Activated CD4-positive, alpha-beta T cell treated with anti-CD3 and anti-CD28 coated beads for 36 hours (primary cell): ENCODE measurements around the gene PTPRR. TPM values are rescaled to one million over a fixed set of nuclear protein-coding genes. Genes with fewer than 3 reads are reported as not detected.

Experiments
- ATAC-seq: fragments of 200-7000 bp; cut with Tn5 transposase; one replicate; pipeline ENCODE4 v1.10.0; 2021; ENCODE audit warnings: mild to moderate bottlenecking, moderate library complexity
- CTCF ChIA-PET: fragments of 350-600 bp; sonication (Branson Sonifier 250); formaldehyde crosslinking; loops from one replicate; lab custom pipeline; 2021; ENCODE audit warnings: antibody characterized with exemption; lab: Charles Lee
- POLR2A ChIA-PET: fragments of 350-600 bp; sonication (Branson Sonifier 250); formaldehyde crosslinking; loops from one replicate; lab custom pipeline; 2021; ENCODE audit warnings: antibody characterized with exemption, inconsistent platforms; lab: Charles Lee
- DNase-seq: peaks from one replicate; pipeline ENCODE4 v3.0.0-alpha.2; 2020
- H3K27ac Mint-ChIP-seq: one replicate; pipeline ENCODE4 v1.8.0; 2021; ENCODE audit warnings: mixed read lengths
- H3K27me3 Mint-ChIP-seq: one replicate; pipeline ENCODE4 v1.8.0; 2021; ENCODE audit warnings: mixed read lengths
- H3K36me3 Mint-ChIP-seq: one replicate; pipeline ENCODE4 v1.8.0; 2021; ENCODE audit warnings: low read depth, mixed read lengths
- H3K4me1 Mint-ChIP-seq: one replicate; pipeline ENCODE4 v1.8.0; 2021; ENCODE audit warnings: mixed read lengths
- H3K4me3 Mint-ChIP-seq: one replicate; pipeline ENCODE4 v1.8.0; 2021; ENCODE audit warnings: mild to moderate bottlenecking, moderate library complexity, mixed read lengths
- H3K9me3 Mint-ChIP-seq: one replicate; pipeline ENCODE4 v1.8.0; 2021; ENCODE audit warnings: low read depth, mixed read lengths
- intact Hi-C, 2 experiments: fragments of 100-400 bp; cut with DNase I in 1 of 2; cut with micrococcal nuclease in 1 of 2; formaldehyde crosslinking; loops; one replicate each; pipeline versions ENCODE4 v1.14.2 to v1.15.1; 2022 to 2024; cut with DNase I, micrococcal nuclease
- total RNA-seq, 2 experiments: library from RNA; stranded (reverse); gene quantifications; one replicate each; pipeline ENCODE4 v1.2.3, GENCODE V29; 2021

The PTPRR gene
- total RNA-seq, 2 experiments from 2014 or later: not detected

DNA sequence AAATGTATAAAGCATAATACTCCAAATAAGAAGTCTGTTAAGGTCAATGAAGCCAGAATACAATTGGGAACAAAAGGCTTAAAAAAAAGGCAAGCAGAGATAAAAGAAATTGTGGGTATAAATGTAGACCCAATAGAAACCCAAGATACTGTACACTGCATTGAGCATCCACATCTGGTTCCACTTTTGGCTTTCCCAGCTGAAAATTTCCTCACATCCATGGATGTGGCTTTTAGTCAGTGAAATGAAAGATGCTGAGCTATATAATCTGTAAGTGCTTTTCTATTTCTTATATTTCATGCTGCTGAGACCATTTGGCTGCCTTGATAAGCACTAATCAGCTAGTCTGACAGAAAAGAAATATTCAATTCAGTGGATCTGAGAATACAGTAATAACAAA lies 83.5 kb downstream of the PTPRR start:
- CTCF ChIA-PET: interaction anchor here (1.9 kb wide), 1 partner anchor 11 kb away, joined by 4 read pairs; no protein-coding TSS in a partner anchor
- POLR2A ChIA-PET: no interaction called here
- H3K27ac Mint-ChIP-seq: no peak overlapping the region
- no peak for DNase-seq
- ATAC-seq: no peak
- intact Hi-C loops: no loop called here
- no peak overlapping the region for H3K4me3 Mint-ChIP-seq
- no peaks in the 10 kb centered on the region for H3K4me1 Mint-ChIP-seq
- no peaks in the 10 kb centered on the region for H3K36me3 Mint-ChIP-seq
- H3K27me3 Mint-ChIP-seq: peaks cover 8% of the 10 kb centered on the region
- no peaks in the 10 kb centered on the region for H3K9me3 Mint-ChIP-seq

DNA sequence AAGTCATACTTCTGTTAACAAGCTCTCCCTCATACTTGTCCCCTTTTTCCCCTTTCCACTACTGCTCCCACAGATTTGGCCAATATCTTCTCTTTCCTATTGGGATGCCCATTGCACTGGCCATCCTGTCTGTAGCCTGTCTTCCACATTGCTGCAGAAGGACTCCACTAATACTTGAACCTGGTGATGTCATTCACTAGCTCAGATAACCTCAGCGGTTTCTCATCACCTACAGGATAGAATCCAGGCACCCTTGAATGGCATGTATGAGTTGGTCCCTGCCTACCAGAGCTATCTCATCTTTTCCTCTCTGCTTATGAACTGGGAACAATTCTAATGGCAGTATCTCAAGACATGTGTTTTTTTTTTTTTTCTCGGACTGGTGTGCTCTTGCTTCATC lies 84.6 kb downstream of the PTPRR start:
- ChIA-PET POLR2A (no interaction called here), CTCF (interaction anchor here (0.7 to 1.9 kb wide), 2 partner anchors 9 to 412 kb away, joined by 4 to 7 read pairs; no protein-coding TSS in a partner anchor)
- Mint-ChIP-seq H3K27me3 (peaks cover 8% of the 10 kb centered on the region), H3K4me3 (no peak overlapping the region), H3K36me3 (no peaks in the 10 kb centered on the region), H3K27ac (no peak overlapping the region), H3K9me3 (no peaks in the 10 kb centered on the region), H3K4me1 (no peaks in the 10 kb centered on the region)
- intact Hi-C loops: no loop called here
- DNase-seq (no peak), ATAC-seq (no peak)

DNA sequence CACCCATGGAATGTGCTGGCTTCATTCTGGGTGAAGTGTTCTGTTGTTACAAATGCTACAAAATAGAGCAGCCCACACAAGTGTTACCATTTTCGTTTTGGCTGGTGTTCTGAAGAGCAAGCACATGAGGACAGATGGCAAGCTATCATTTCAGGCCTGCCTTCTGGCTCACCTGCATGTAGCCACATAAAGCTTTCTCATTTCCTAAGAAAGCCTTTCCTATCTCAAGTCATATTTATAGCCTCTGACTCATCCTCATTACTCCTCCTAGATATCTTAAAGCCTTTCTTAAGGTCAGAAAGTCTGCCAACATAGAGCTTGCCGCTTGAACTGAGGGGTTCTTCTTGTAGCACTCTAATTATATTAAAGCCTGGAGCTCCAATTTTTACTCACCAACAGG lies 89.0 kb downstream of the PTPRR start:
- Mint-ChIP-seq H3K27ac (no peak overlapping the region), H3K4me1 (no peaks in the 10 kb centered on the region), H3K9me3 (no peaks in the 10 kb centered on the region), H3K27me3 (peaks cover 5% of the 10 kb centered on the region), H3K36me3 (no peaks in the 10 kb centered on the region), H3K4me3 (no peak overlapping the region)
- CTCF ChIA-PET: interaction anchor here (1.6 kb wide), 1 partner anchor 16 kb away, joined by 3 read pairs; no protein-coding TSS in a partner anchor
- ATAC-seq: no peak
- intact Hi-C loops: no loop called here
- POLR2A ChIA-PET: interaction anchor here (0.7 kb wide), 1 partner anchor 25 kb away, joined by 3 read pairs; no protein-coding TSS in a partner anchor
- DNase-seq: no peak

DNA sequence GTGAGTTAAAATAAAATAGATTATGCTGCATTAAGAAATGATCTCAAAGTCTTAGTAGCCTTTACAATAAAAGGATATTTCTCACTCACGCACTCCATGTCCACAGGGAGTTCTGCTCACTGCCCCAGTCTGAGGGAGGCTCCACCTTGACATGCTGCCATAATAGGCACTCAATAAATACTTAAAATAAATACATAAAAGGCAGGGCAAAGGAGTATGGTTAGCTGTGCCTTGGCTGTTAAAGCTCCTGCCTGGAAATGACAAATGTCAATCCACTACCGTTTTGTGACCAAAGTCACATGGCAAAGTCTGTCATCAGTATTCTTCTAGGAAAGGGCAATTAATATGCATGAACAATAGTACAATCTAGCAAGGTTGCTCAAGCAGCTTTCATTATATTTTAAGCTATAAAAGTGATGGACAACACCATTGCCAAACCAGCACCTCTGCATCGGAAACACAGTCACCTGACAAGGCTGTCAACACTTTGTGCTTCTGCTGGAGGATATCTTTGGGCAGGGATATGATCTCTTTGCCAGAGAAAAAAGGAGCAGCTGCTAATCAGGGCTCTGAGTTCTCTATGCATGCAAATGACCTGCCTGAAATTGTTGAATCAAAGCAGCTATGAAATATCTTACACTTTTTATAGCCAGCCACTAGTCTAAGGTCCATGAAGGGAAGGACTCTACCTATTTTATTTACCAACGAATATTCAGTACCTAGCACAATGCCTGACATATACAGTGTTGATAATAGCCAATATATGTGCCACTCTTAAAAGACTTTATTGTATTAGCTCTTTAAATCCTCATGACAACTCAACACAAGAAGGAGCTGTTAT lies 90.1 kb downstream of the PTPRR start:
- DNase-seq (no peak), ATAC-seq (no peak)
- H3K4me3 Mint-ChIP-seq: no peak overlapping the region
- intact Hi-C loops: no loop called here
- peaks cover 2% of the 10 kb centered on the region for H3K27me3 Mint-ChIP-seq
- H3K9me3 Mint-ChIP-seq: no peaks in the 10 kb centered on the region
- no peak overlapping the region for H3K27ac Mint-ChIP-seq
- ChIA-PET CTCF (interaction anchor here (1.6 kb wide), 1 partner anchor 15 kb away, joined by 3 read pairs; no protein-coding TSS in a partner anchor), POLR2A (no interaction called here)
- H3K36me3 Mint-ChIP-seq: no peaks in the 10 kb centered on the region
- no peaks in the 10 kb centered on the region for H3K4me1 Mint-ChIP-seq

DNA sequence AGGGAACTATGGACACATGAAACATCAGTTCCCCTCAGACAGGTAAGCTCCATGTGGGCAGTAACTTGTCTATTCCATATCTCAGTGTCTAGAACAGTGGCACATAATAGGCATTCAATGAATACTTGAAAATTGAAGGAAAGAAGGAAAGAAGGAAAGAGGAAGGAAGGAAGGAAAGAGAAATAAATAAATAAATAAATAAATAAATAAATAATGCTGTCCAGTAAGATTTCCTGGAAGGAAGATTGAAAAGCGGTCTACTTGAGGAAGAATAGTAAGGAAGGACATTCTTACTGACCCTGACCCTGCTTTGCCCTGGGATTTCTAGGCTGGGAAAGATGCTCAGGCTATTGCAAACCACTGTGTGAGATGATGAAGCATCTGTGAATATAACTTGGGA lies 91.5 kb downstream of the PTPRR start:
- Mint-ChIP-seq H3K4me3 (no peak overlapping the region), H3K4me1 (no peaks in the 10 kb centered on the region), H3K27me3 (peaks cover 2% of the 10 kb centered on the region), H3K36me3 (no peaks in the 10 kb centered on the region), H3K9me3 (no peaks in the 10 kb centered on the region), H3K27ac (no peak overlapping the region)
- DNase-seq: no peak
- intact Hi-C loops: no loop called here
- CTCF ChIA-PET: interaction anchor here (0.6 kb wide), 1 partner anchor 121 kb away, joined by 4 read pairs; no protein-coding TSS in a partner anchor
- POLR2A ChIA-PET: no interaction called here
- ATAC-seq: no peak

DNA sequence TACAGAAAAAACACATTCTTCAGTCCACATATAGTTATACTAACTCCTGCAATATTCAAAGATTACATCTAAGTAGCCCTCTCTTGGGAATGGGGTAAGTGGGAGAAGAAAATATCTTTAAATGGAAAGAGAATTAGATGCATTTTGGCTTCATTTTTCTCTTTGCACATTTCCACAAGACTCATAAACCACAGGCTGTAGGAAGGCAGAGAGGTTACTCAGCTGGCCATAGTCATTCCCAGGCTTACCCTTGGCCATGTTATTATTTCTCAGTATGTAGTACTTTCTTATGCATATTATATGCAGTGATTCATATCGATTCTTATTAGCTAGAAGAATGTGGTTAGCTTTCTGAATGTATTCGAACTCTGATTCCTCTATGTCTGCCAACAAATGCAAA lies 92.2 kb downstream of the PTPRR start:
- POLR2A ChIA-PET: no interaction called here
- CTCF ChIA-PET: no interaction called here
- H3K27me3 Mint-ChIP-seq: peaks cover 2% of the 10 kb centered on the region
- intact Hi-C loops: no loop called here
- no peaks in the 10 kb centered on the region for H3K36me3 Mint-ChIP-seq
- H3K27ac Mint-ChIP-seq: no peak overlapping the region
- H3K4me1 Mint-ChIP-seq: no peaks in the 10 kb centered on the region
- no peaks in the 10 kb centered on the region for H3K9me3 Mint-ChIP-seq
- DNase-seq: no peak
- ATAC-seq: no peak
- no peak overlapping the region for H3K4me3 Mint-ChIP-seq

DNA sequence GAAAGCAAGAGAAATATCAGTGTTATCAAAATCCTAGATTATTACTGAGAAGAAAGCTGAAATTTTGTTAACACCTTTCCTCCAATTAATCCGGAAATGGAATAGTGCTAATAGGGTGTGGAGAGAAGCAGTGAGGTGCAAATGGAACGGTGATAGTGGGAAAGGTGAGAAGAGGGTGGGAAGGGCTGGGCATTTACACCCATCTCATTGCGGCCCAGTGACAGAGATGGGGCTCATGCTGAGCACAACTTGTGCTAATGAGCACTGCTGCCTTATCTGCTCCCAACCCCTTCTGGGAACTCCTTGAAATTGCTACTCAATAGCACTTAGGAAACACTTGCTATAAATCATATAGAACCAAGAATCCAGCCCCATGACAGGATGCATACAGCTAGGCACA lies 94.4 kb downstream of the PTPRR start:
- H3K9me3 Mint-ChIP-seq: no peaks in the 10 kb centered on the region
- no peaks in the 10 kb centered on the region for H3K4me1 Mint-ChIP-seq
- H3K4me3 Mint-ChIP-seq: no peak overlapping the region
- ChIA-PET POLR2A (no interaction called here), CTCF (interaction anchor here (1.3 kb wide), 1 partner anchor 10 kb away, joined by 4 read pairs; no protein-coding TSS in a partner anchor)
- no peaks in the 10 kb centered on the region for H3K36me3 Mint-ChIP-seq
- intact Hi-C loops: no loop called here
- no peak for DNase-seq
- ATAC-seq: no peak
- no peak overlapping the region for H3K27ac Mint-ChIP-seq
- H3K27me3 Mint-ChIP-seq: peaks cover 2% of the 10 kb centered on the region

DNA sequence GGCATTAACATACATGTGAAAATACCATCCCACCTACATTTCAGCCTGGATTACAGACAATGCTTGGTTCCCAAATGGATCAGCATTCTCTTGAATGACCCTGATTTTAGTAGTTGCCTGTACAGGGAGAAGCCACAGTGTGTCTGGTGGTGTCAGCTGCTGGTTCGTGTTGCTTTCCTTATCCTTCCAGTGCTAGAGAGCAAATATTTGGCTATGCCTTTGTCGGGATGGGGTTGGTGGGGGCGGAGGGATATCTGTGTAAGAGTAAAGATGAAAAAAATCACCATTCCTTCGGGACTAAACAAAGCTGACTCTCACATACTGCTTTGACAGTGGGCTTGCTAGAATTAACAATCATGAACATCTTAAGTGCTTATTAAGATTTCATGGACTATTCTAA lies 96.0 kb downstream of the PTPRR start:
- no peak for ATAC-seq
- Mint-ChIP-seq H3K27ac (no peak overlapping the region), H3K9me3 (peaks cover 3% of the 10 kb centered on the region), H3K27me3 (peaks cover 2% of the 10 kb centered on the region), H3K4me1 (no peaks in the 10 kb centered on the region), H3K36me3 (no peaks in the 10 kb centered on the region), H3K4me3 (no peak overlapping the region)
- DNase-seq: no peak
- POLR2A ChIA-PET: no interaction called here
- intact Hi-C loops: no loop called here
- CTCF ChIA-PET: no interaction called here

DNA sequence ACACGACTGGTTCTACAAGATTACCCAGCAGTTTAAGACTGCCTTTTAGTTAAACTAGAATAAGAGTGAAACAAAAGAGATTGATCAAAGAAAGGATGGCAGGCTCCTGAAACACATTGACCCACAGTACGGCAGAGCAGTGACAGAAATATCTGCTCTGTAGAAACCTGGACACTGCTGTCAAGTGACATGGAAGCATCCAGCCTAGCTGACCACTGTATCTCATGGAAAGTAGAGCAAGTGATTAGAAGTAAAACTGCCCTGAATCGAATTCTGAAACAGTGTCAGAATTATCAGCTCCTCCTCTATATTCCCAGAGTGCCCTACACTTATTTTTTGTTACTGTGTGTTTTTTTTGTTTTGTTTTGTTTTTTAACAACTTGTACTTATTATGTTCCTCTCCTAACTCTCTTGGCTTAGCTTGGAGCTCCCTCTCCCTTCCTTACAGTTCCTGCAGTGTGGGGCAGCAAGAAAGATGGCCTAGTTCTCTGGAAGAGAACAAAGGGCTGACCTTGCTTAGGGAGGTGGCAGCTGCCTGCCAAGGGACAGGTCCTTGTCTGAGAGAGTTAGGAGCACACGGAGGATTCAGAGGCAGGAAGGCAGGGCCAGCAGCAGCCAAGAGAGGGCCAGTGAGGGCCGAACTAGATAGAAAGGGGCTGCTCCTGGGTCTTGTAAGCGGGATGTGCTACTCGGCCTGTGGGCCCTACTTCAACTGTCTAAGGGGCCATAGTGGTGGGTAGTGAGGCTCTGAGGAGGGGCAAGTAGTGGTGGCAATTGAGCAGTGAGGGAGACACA lies 97.2 kb downstream of the PTPRR start:
- no peak for ATAC-seq
- POLR2A ChIA-PET: no interaction called here

DNA sequence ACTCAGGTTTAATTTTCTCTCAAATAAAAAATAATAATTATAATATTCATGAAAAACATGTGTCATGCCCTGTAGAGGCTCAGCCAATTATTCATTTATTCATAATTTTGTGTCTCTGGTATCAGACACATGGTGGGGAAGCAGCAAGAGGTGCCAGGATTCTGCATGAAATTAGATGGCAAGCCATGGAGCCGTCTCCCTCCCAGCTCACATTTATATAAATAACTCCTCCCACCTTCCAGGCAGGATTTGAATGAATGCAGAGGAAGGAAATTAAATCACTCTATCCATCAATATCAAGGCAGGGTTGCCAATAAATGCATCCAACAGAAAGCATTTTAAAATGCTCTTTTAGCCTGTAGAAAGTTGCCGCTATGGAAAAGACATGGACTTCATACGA lies 98.1 kb downstream of the PTPRR start:
- intact Hi-C loops: no loop called here
- Mint-ChIP-seq H3K36me3 (no peaks in the 10 kb centered on the region), H3K27ac (no peak overlapping the region), H3K9me3 (peaks cover 3% of the 10 kb centered on the region), H3K4me1 (no peaks in the 10 kb centered on the region), H3K27me3 (no peaks in the 10 kb centered on the region), H3K4me3 (no peak overlapping the region)
- ChIA-PET POLR2A (no interaction called here), CTCF (no interaction called here)
- ATAC-seq (no peak), DNase-seq (no peak)

More for the DNA sequence above, 97.2 kb downstream of the PTPRR start:
- no peaks in the 10 kb centered on the region for H3K27me3 Mint-ChIP-seq
- peaks cover 3% of the 10 kb centered on the region for H3K9me3 Mint-ChIP-seq
- no peak overlapping the region for H3K27ac Mint-ChIP-seq
- no peak overlapping the region for H3K4me3 Mint-ChIP-seq
- DNase-seq: no peak
- CTCF ChIA-PET: no interaction called here
- H3K36me3 Mint-ChIP-seq: no peaks in the 10 kb centered on the region
- intact Hi-C loops: no loop called here
- H3K4me1 Mint-ChIP-seq: no peaks in the 10 kb centered on the region

DNA sequence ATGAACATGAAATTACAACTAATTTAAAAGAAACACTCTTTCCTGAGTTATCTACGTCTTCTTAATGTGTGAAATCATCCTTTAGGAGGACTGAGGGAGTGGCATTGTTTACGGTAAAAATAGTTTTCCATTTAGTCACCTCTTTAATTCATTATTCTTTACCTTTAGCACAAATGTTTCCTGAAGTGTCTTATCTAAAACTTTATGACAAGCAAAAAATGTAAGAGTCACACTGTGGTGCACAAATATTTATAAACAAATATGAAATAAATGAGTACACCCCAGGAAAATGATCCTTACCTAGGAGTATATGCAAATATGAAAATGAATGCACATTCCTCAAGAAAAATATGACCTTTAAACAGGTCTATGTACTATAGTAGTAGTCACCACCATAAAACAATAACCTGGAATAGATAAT lies 104.6 kb downstream of the PTPRR start:
- intact Hi-C loops: no loop called here
- Mint-ChIP-seq H3K9me3 (peaks cover 9% of the 10 kb centered on the region), H3K4me3 (no peak overlapping the region), H3K36me3 (no peaks in the 10 kb centered on the region), H3K27ac (no peak overlapping the region), H3K4me1 (no peaks in the 10 kb centered on the region), H3K27me3 (no peaks in the 10 kb centered on the region)
- DNase-seq: no peak
- POLR2A ChIA-PET: no interaction called here
- ATAC-seq: no peak
- CTCF ChIA-PET: interaction anchor here (0.9 kb wide), 1 partner anchor 16 kb away, joined by 3 read pairs; no protein-coding TSS in a partner anchor
